ENCODE results near the gene GSG1L. TPM values are rescaled to one million over a fixed set of nuclear protein-coding genes. Genes with fewer than 3 reads are reported as not detected.

The GSG1L gene
- polyA plus RNA-seq, 1 donor (not counting 4 experiments of a cell fraction or from before 2014, with no cell fraction given): not detected

DNA sequence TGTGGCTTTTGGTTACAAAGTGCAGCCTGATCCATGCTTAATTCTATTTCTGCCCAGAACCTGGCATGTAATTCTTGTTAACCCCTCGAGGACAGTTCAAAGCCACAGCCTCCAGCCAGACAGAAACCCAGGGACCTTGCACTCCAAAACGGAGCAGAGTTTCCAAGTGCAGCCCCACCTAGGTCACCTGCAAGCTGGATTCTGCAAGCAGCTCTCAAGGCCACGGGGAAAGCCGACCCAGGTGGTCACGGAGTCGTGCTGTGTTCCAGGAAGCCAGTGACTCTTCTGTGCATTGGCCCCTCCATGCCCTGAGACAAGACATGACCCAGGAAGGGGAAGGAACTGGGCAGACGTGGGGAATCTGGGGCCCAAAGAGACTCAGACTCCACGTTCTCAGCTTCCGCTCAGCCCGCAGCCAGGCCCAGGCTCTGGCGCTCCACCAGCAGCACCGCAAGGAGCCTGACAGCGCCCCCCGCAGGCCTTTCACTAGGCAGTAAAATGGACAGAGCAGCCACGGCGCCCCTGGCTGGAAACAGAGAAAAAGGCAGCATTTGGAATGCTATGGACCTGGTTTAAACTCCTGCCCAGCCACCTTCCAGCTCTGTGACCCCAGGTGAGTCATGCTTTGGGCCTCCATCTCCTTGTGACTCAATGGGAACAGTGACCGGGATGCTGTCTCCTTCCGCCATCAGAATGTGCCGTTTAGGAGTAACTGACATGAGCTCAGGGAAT is 27.3 kb upstream of the GSG1L start:
- H4K20me1 ChIP-seq (ENCODE audit: control insufficient read depth, extremely low read depth, insufficient read depth, low read length): no peaks in the 10 kb centered on the region
- H3K27me3 ChIP-seq (ENCODE audit: control insufficient read depth, extremely low read depth, insufficient read depth, low read length): no peaks in the 10 kb centered on the region
- H3K36me3 ChIP-seq (ENCODE audit: control insufficient read depth in 2 of 2, extremely low read depth in 1 of 2, insufficient read depth in 2 of 2, low read length in 2 of 2): peaks cover 1 to 4% of the 10 kb centered on the region in 2 experiments
- H3K79me2 ChIP-seq (ENCODE audit: control insufficient read depth, insufficient read depth, low read length): no peaks in the 10 kb centered on the region
- H3K4me2 ChIP-seq (ENCODE audit: control insufficient read depth, extremely low read depth, insufficient read depth, low read depth, low read length): no peak overlapping the region
- TF ChIP-seq, protein P1, sequence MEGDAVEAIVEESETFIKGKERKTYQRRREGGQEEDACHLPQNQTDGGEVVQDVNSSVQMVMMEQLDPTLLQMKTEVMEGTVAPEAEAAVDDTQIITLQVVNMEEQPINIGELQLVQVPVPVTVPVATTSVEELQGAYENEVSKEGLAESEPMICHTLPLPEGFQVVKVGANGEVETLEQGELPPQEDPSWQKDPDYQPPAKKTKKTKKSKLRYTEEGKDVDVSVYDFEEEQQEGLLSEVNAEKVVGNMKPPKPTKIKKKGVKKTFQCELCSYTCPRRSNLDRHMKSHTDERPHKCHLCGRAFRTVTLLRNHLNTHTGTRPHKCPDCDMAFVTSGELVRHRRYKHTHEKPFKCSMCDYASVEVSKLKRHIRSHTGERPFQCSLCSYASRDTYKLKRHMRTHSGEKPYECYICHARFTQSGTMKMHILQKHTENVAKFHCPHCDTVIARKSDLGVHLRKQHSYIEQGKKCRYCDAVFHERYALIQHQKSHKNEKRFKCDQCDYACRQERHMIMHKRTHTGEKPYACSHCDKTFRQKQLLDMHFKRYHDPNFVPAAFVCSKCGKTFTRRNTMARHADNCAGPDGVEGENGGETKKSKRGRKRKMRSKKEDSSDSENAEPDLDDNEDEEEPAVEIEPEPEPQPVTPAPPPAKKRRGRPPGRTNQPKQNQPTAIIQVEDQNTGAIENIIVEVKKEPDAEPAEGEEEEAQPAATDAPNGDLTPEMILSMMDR (optimal IDR thresholded peaks at IDR 0.05 in 1 of 3, IDR thresholded peaks at IDR 0.05 in 1 of 3, conservative IDR thresholded peaks at IDR 0.05 in 1 of 3; ENCODE audit: extremely low read depth in 1 of 3, insufficient read depth in 2 of 3, low read length in 3 of 3): peak in 2 of 3 experiments; percentile 12 to 16
- TF ChIP-seq EZH2 (IDR thresholded peaks at IDR 0.05; ENCODE audit: low read length): no peak
- H3K9me3 ChIP-seq (ENCODE audit: control insufficient read depth, low read depth, low read length): no peaks in the 10 kb centered on the region
- FAIRE-seq: no peak
- no peak overlapping the region for H3K4me3 ChIP-seq (ENCODE audit: control insufficient read depth in 2 of 3, extremely low read depth in 1 of 3, insufficient read depth in 2 of 3, low read depth in 1 of 3, low read length in 3 of 3)
- no peak overlapping the region for H3K9ac ChIP-seq (ENCODE audit: control insufficient read depth, extremely low read depth, insufficient read depth, low read length)
- H3K4me1 ChIP-seq (ENCODE audit: control insufficient read depth, extremely low read depth, insufficient read depth, low read length): peaks cover 10% of the 10 kb centered on the region
- no peak for DNase-seq (ENCODE audit: low read depth, low spot score)
- H3K27ac ChIP-seq (ENCODE audit: control insufficient read depth, insufficient read depth, low read length): no peak overlapping the region
- dilution Hi-C loops (cut with MboI; ENCODE audit: extremely low pct_ligation_motif_present, low sequenced_read_pairs): no loop called here
- H2AFZ ChIP-seq (ENCODE audit: control insufficient read depth, low read length): no peak overlapping the region
- H3K9me1 ChIP-seq (ENCODE audit: control insufficient read depth, extremely low read depth, insufficient read depth, low read length): no peaks in the 10 kb centered on the region

GRCh38 chr16:28089992-28090365 is 26.5 kb upstream of the GSG1L start:
- no peak for DNase-seq (ENCODE audit: low read depth, low spot score)
- Histone ChIP-seq H3K9me3 (ENCODE audit: control insufficient read depth, low read depth, low read length) (no peaks in the 10 kb centered on the region), H3K27me3 (ENCODE audit: control insufficient read depth, extremely low read depth, insufficient read depth, low read length) (no peaks in the 10 kb centered on the region), H3K27ac (ENCODE audit: control insufficient read depth, insufficient read depth, low read length) (no peak overlapping the region), H2AFZ (ENCODE audit: control insufficient read depth, low read length) (no peak overlapping the region), H4K20me1 (ENCODE audit: control insufficient read depth, extremely low read depth, insufficient read depth, low read length) (no peaks in the 10 kb centered on the region), H3K9me1 (ENCODE audit: control insufficient read depth, extremely low read depth, insufficient read depth, low read length) (no peaks in the 10 kb centered on the region), H3K4me2 (ENCODE audit: control insufficient read depth, extremely low read depth, insufficient read depth, low read depth, low read length) (no peak overlapping the region), H3K4me1 (ENCODE audit: control insufficient read depth, extremely low read depth, insufficient read depth, low read length) (peaks cover 10% of the 10 kb centered on the region), H3K79me2 (ENCODE audit: control insufficient read depth, insufficient read depth, low read length) (no peaks in the 10 kb centered on the region), H3K4me3 (ENCODE audit: control insufficient read depth in 2 of 3, extremely low read depth in 1 of 3, insufficient read depth in 2 of 3, low read depth in 1 of 3, low read length in 3 of 3) (no peak overlapping the region), H3K9ac (ENCODE audit: control insufficient read depth, extremely low read depth, insufficient read depth, low read length) (no peak overlapping the region), H3K36me3 (ENCODE audit: control insufficient read depth in 2 of 2, extremely low read depth in 1 of 2, insufficient read depth in 2 of 2, low read length in 2 of 2) (peaks cover 0 to 4% of the 10 kb centered on the region in 2 experiments)
- dilution Hi-C loops (cut with MboI; ENCODE audit: extremely low pct_ligation_motif_present, low sequenced_read_pairs): no loop called here
- FAIRE-seq: no peak
- no peak for TF ChIP-seq EZH2 (IDR thresholded peaks at IDR 0.05; ENCODE audit: low read length)
- TF ChIP-seq, protein P1 (optimal IDR thresholded peaks at IDR 0.05 in 1 of 3, IDR thresholded peaks at IDR 0.05 in 1 of 3, conservative IDR thresholded peaks at IDR 0.05 in 1 of 3; ENCODE audit: extremely low read depth in 1 of 3, insufficient read depth in 2 of 3, low read length in 3 of 3): no peak

Measured in keratinocyte (primary cell).